K562 treated with DMSO at 1 percent for 24 hours (cell line): ENCODE data around the gene TARS2. TPM values are rescaled to one million over a fixed set of nuclear protein-coding genes. Genes with fewer than 3 reads are reported as not detected.

Experiments used
- total RNA-seq: library from RNA; unstranded; fragments of 300-600 nt; gene quantifications from 2 replicates; pipeline ENCODE4 v1.2.3, GENCODE V29; 2022; ENCODE audit warnings: low read depth; ENCODE audit not compliant: insufficient read depth

TARS2 gene
- total RNA-seq, result 50.9 and 53.0 TPM in 2 replicates

DNA sequence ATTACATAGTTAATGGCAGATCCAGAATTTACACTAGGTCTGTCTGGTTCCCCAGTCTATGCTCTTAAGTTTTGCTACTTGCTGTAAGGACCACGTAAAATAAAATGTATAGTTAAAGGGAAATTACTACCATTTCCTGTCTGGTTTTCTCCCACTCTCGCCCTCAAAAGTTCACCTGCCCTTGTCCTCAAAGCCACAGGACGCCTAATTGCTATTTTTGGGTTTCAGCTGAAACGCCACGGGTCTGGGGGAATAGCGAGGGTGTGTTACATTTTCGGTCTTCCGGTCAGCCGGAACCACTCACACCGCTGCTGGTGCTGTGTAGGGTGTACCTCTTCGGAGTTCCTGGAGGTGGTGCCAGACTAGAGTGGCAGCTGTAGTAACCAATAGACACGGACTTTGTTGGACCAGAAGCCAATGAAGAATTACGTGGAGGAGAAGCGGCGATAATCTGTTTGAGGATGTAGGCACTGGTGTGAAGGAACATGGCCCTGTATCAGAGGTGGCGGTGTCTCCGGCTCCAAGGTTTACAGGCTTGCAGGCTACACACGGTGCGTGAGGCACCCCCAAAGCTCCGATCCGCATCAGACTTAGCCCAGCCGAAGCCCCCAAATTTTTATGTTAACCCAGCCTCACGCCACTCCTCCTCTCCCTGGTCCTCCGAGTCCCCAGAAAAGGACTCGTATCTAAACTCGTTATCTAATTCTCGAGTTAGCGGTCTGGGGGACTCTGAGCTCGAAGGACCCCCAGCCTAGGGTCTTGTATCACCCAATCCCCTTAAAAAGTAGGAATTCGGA lies at the start of gene TARS2:
TARS2 (plus strand) TSS at position 454 of the 797 bp plus-strand sequence; CDS start at position 486, 32 bp downstream.

DNA sequence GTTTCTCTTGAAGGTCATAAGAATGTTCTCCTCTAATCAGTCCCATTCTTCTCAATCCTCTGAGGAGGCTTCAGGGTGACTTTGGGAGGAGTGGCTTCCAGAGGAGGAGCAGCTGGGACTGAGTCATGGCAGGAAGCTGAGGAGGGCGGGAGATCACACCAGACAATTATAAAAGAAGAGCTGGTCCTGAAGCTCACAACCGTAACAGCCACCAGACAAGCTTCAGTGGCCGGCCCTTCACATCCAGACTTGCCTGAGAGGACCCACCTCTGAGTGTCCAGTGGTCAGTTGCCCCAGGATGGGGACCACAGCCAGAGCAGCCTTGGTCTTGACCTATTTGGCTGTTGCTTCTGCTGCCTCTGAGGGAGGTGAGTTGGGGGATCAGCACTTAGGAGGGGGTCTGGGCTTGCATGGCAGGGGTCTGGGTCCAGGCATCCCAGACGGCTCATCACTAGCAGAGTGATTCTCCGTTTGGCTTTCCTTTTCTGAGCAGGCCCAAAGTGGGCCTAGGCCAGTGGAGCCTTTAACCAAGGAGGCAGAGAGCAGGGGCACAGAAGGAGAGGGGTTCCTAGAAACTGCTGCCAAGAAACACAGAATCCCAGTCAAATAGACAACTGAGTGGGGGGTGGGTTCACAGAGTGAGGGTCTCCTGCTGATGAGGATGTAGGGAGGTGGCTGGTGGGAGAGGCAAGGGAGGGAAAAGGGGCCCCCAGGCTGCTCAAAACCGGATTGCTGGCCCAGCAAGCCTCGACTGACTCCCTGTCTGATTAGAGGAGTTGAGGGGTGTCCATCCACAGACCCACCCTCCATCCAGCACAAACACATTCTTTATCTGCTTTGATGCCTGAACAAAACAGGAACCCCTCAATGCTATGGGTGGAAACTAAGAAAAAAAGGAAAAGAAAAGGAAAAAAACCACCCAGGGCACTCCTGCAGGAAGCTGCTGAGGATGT lies 21.0 kb downstream of the TARS2 start, which contains the start of gene ECM1:
ECM1 (plus strand) TSS at position 198 of the 953 bp plus-strand sequence; CDS start at position 299, 101 bp downstream.

GRCh38 chr1:150515328-150516049 lies 28.3 kb downstream of the TARS2 start, which contains the start of gene FALEC:
TSS of gene FALEC (plus strand) at chr1:150515752.

DNA sequence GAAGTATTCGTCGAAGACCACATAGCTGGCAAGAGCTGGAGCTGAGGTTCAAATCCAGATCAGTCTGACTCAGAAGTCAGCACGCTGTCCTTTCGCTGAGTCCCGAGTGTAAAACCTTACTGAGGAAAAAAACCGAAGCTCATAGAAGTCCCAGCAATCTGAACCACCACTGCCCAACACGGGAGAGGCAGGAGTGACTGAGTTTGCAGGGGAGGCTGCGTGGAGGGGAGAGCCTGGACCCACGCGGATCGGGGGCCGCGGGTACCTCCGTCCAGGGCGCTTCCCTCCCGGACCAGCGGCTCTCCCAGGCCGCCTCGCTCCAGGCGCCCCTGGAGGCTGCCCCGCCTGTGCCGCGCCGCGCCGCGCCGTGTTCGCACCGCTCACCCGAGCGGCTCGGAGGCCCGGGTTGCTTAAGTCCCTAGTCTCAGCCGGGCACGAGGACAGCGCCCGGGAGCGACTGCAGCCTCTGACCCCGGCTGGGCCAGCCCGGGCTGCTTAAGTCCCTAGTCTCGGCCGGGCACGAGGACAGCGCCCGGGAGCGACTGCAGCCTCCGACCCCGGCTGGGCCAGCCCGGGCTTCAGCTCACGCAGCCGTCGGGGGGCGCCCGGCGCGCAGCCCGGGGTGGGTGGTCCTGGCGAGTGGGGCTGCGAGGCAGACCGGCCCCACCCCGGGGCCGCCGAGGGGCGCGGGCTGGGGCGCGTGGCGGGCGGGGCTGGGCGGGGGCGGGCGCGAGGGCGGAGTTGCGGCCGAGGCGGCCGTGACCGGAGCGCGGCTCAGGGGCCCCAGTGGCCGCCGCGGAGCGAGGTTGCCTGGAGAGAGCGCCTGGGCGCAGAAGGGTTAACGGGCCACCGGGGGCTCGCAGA lies 61.6 kb downstream of the TARS2 start, which contains the start of gene ADAMTSL4:
ADAMTSL4 (plus strand) TSS at position 777 of the 864 bp plus-strand sequence. CDS start 2,881 bp downstream, outside the sequence.

Other genes with a start within 250 kb of the TARS2 start
- gene CA14, start 229.6 kb upstream of the TARS2 start, total RNA-seq, result 0.60 and 0.98 TPM in 2 replicates
- gene APH1A, start 218.4 kb upstream of the TARS2 start, total RNA-seq, result 108 and 110 TPM in 2 replicates
- 4.5 TPM in 1 of 2 replicates, not detected in the other for gene C1orf54, start 214.6 kb upstream of the TARS2 start, total RNA-seq
- gene CIART, start 204.9 kb upstream of the TARS2 start, total RNA-seq, result not detected in 2 replicates
- 46.6 and 54.9 TPM in 2 replicates for gene MRPS21, start 193.6 kb upstream of the TARS2 start, total RNA-seq
- 24.4 and 25.2 TPM in 2 replicates for gene PRPF3, start 165.9 kb upstream of the TARS2 start, total RNA-seq
- 11.7 and 13.8 TPM in 2 replicates for gene RPRD2, start 123.3 kb upstream of the TARS2 start, total RNA-seq
- 28.7 and 31.0 TPM in 2 replicates for gene ECM1, start 20.7 kb downstream of the TARS2 start, total RNA-seq
- gene FALEC, start 28.3 kb downstream of the TARS2 start, total RNA-seq, result not detected in 2 replicates
- 102 and 104 TPM in 2 replicates for gene ADAMTSL4, start 62.0 kb downstream of the TARS2 start, total RNA-seq
- 94.0 and 96.6 TPM in 2 replicates for gene MCL1, start 92.2 kb downstream of the TARS2 start, total RNA-seq
- gene ENSA, start 142.2 kb downstream of the TARS2 start, total RNA-seq, result 151 and 155 TPM in 2 replicates
- gene GOLPH3L, start 209.7 kb downstream of the TARS2 start, total RNA-seq, result 17.0 and 19.0 TPM in 2 replicates
- gene HORMAD1, start 233.5 kb downstream of the TARS2 start, total RNA-seq, result not detected in 2 replicates